Astrocyte of the cerebellum (primary cell): ENCODE measurements around the gene TLCD4.
A peak's percentile ranks its signal among the peaks of the same experiment; 100 is the strongest.

Experiments used
- DNase-seq: peaks from one replicate; pipeline ENCODE4 v3.0.0-alpha.2; 2011; ENCODE audit warnings: low read depth
- H3K4me3 ChIP-seq: 2 replicates; pipeline ENCODE4 v1.5.1; 2011; ENCODE audit warnings: mild to moderate bottlenecking, low read depth, low read length, moderate library complexity
- CTCF ChIP-seq: IDR thresholded peaks from 2 replicates; pipeline ENCODE4 v1.5.1; 2012; ENCODE audit warnings: low read length, low read depth, moderate library complexity, mild to moderate bottlenecking; ENCODE audit errors: missing control alignments
- in situ Hi-C: cut with HindIII; loops from 2 replicates; pipeline ENCODE4 v1.10.0; 2017; ENCODE audit warnings: low sequenced_read_pairs

Gene TLCD4

GRCh38 chr1:95117207-95118066 is at the start of gene TLCD4:
TLCD4 (plus strand) TSS chr1:95117355; CDS start chr1:95143902, 26,547 bp downstream.
- H3K4me3 ChIP-seq = peak within 1 kb of the TSS; percentile 61
- no peak for TF ChIP-seq CTCF
- DNase-seq = no peak
- in situ Hi-C loops = no loop called here

GRCh38 chr1:95067568-95067967 is 49.6 kb upstream of the TLCD4 start:
- in situ Hi-C loops = no loop called here
- no peak for DNase-seq
- TF ChIP-seq CTCF = no peak
- H3K4me3 ChIP-seq = no peak overlapping the region

- TF ChIP-seq CTCF = no peak
- no peak overlapping the region for H3K4me3 ChIP-seq
- no peak for DNase-seq
- in situ Hi-C loops = no loop called here
Observed at GRCh38 chr1:95068956-95069709, 48.0 kb upstream of the TLCD4 start.

GRCh38 chr1:95069710-95070093 is 47.5 kb upstream of the TLCD4 start:
- no peak for DNase-seq
- no peak overlapping the region for H3K4me3 ChIP-seq
- TF ChIP-seq CTCF = no peak
- in situ Hi-C loops = no loop called here

- in situ Hi-C loops = no loop called here
- no peak for TF ChIP-seq CTCF
- no peak for DNase-seq
- H3K4me3 ChIP-seq = no peak overlapping the region
Observed at GRCh38 chr1:95071539-95071938, 45.6 kb upstream of the TLCD4 start.

- no peak for DNase-seq
- TF ChIP-seq CTCF = no peak
- peak overlapping the region; percentile 82 for H3K4me3 ChIP-seq
- in situ Hi-C loops = no loop called here
Observed at GRCh38 chr1:95072117-95072516, 45.0 kb upstream of the TLCD4 start.
